Fibroblast of lung (primary cell): ENCODE results near the gene RAN. TPM values are rescaled to one million over a fixed set of nuclear protein-coding genes. Genes with fewer than 3 reads are reported as not detected.

Source experiments
- DNase-seq, 2 donors: peaks; one replicate each; pipeline versions ENCODE4 v3.0.0 to v3.0.0-alpha.2; 2010; ENCODE audit warnings: low read depth in 2 of 2
- H2AFZ ChIP-seq: 2 replicates; pipeline ENCODE4 v1.5.1; 2012; ENCODE audit warnings: low read length, control low read depth, inconsistent platforms
- H3K27ac ChIP-seq: 2 replicates; pipeline ENCODE4 v1.5.1; 2011; ENCODE audit warnings: low read length, control low read depth; ENCODE audit not compliant: insufficient read depth
- H3K27me3 ChIP-seq: 2 replicates; pipeline ENCODE4 v1.5.1; 2011; ENCODE audit warnings: mild to moderate bottlenecking, low read length; ENCODE audit not compliant: control insufficient read depth, insufficient read depth
- H3K36me3 ChIP-seq: 2 replicates; pipeline ENCODE4 v1.5.1; 2011; ENCODE audit warnings: low read length; ENCODE audit not compliant: control insufficient read depth, insufficient read depth
- H3K4me1 ChIP-seq: 2 replicates; pipeline ENCODE4 v1.5.1; 2011; ENCODE audit warnings: low read length; ENCODE audit not compliant: control insufficient read depth, insufficient read depth; ENCODE audit errors: extremely low read depth
- H3K4me2 ChIP-seq: 2 replicates; pipeline ENCODE4 v1.5.1; 2011; ENCODE audit warnings: low read length, control low read depth; ENCODE audit not compliant: insufficient read depth; ENCODE audit errors: extremely low read depth
- H3K4me3 ChIP-seq, 4 experiments: fragments of 200-600 bp in 1 of 4; sonication (generic) in 1 of 4; replicated peaks in 1 of 4; 2 replicates each; pipeline ENCODE4 v1.5.1; 2011 to 2016; ENCODE audit warnings: low read length in 4 of 4, low read depth in 3 of 4, mild to moderate bottlenecking in 3 of 4, control low read depth in 2 of 4, inconsistent platforms in 1 of 4, mixed read lengths in 1 of 4; ENCODE audit not compliant: insufficient read depth in 1 of 4; ENCODE audit errors: control extremely low read depth in 1 of 4
- H3K79me2 ChIP-seq: 2 replicates; pipeline ENCODE4 v1.5.1; 2012; ENCODE audit warnings: mild to moderate bottlenecking, low read length, inconsistent platforms; ENCODE audit not compliant: control insufficient read depth, insufficient read depth
- H3K9ac ChIP-seq: 2 replicates; pipeline ENCODE4 v1.5.1; 2011; ENCODE audit warnings: mild to moderate bottlenecking, low read length, control low read depth; ENCODE audit not compliant: insufficient read depth
- H3K9me3 ChIP-seq: 2 replicates; pipeline ENCODE4 v1.5.1; 2012; ENCODE audit warnings: low read depth, low read length; ENCODE audit not compliant: control insufficient read depth, insufficient read depth
- H4K20me1 ChIP-seq: 2 replicates; pipeline ENCODE4 v1.5.1; 2011; ENCODE audit warnings: low read length; ENCODE audit not compliant: control insufficient read depth, insufficient read depth; ENCODE audit errors: extremely low read depth
- EZH2 ChIP-seq: IDR thresholded peaks from 2 replicates; pipeline ENCODE4 v1.5.1; 2012; ENCODE audit warnings: low read length, control low read depth, mild to moderate bottlenecking; ENCODE audit errors: missing control alignments
- polyA plus RNA-seq, 2 donors: library from polyadenylated mRNA; depleted of rRNA in 1 of 2; stranded (reverse) in 1 of 2; unstranded in 1 of 2; fragments of >200 nt; gene quantifications; 2 replicates each; pipeline ENCODE4 v1.2.1, GENCODE V29; 2011 to 2012; ENCODE audit warnings: missing spikeins in 1 of 2
- total RNA-seq: library from RNA; depleted of rRNA; stranded (reverse); fragments of >200 nt; gene quantifications from 2 replicates; pipeline ENCODE4 v1.2.1, GENCODE V29; 2014
- TF ChIP-seq, protein P1 (sequence below), 2 donors: IDR thresholded peaks in 1 of 2; conservative IDR thresholded peaks in 1 of 2; 1 replicate in 1 of 2; 2 replicates in 1 of 2; pipeline ENCODE4 v1.5.1; 2011 to 2012; ENCODE audit warnings: low read length in 2 of 2, control low read depth in 1 of 2, inconsistent platforms in 1 of 2, low read depth in 1 of 2, mild to moderate bottlenecking in 1 of 2

The RAN gene
- total and polyA plus RNA-seq, 2 donors (not counting 1 experiment from before 2014, with no cell fraction given) = 409 to 1,342 TPM

DNA sequence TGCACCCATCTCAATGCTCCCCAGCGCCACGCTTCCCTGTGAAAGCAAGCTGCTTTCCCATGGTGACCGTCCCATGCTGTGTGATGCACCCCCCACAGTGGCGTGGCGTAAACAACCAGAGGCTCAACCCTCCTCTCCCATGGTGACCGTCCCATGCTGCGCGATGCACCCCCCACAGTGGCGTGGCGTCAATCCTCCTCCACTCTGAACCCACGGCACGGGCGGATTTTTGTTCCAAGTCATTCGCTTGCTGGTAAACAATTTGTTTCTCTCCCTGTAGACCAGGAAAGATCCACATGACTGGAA lies 41.7 kb upstream of the RAN start:
- peaks cover 1% of the 10 kb centered on the region for H3K36me3 ChIP-seq
- H3K9ac ChIP-seq = no peak overlapping the region
- H3K4me3 ChIP-seq = no peak overlapping the region
- no peak overlapping the region for H2AFZ ChIP-seq
- H3K9me3 ChIP-seq = no peaks in the 10 kb centered on the region
- H3K4me2 ChIP-seq = no peak overlapping the region
- H4K20me1 ChIP-seq = no peaks in the 10 kb centered on the region
- no peak for DNase-seq
- peaks cover 22% of the 10 kb centered on the region for H3K4me1 ChIP-seq
- H3K79me2 ChIP-seq = peaks cover 65% of the 10 kb centered on the region
- H3K27ac ChIP-seq = no peak overlapping the region
- TF ChIP-seq, protein P1, sequence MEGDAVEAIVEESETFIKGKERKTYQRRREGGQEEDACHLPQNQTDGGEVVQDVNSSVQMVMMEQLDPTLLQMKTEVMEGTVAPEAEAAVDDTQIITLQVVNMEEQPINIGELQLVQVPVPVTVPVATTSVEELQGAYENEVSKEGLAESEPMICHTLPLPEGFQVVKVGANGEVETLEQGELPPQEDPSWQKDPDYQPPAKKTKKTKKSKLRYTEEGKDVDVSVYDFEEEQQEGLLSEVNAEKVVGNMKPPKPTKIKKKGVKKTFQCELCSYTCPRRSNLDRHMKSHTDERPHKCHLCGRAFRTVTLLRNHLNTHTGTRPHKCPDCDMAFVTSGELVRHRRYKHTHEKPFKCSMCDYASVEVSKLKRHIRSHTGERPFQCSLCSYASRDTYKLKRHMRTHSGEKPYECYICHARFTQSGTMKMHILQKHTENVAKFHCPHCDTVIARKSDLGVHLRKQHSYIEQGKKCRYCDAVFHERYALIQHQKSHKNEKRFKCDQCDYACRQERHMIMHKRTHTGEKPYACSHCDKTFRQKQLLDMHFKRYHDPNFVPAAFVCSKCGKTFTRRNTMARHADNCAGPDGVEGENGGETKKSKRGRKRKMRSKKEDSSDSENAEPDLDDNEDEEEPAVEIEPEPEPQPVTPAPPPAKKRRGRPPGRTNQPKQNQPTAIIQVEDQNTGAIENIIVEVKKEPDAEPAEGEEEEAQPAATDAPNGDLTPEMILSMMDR (conservative IDR thresholded peaks at IDR 0.05 in 1 of 2, IDR thresholded peaks at IDR 0.05 in 1 of 2; ENCODE audit: low read depth in 1 of 2, low read length in 2 of 2) = no peak
- no peak for TF ChIP-seq EZH2
- H3K27me3 ChIP-seq = no peaks in the 10 kb centered on the region

GRCh38 chr12:130831246-130831645 lies 40.6 kb upstream of the RAN start:
- no peaks in the 10 kb centered on the region for H3K9me3 ChIP-seq
- H3K4me1 ChIP-seq = peaks cover 17% of the 10 kb centered on the region
- H3K36me3 ChIP-seq = no peaks in the 10 kb centered on the region
- no peak overlapping the region for H3K4me3 ChIP-seq
- no peak overlapping the region for H3K27ac ChIP-seq
- H3K27me3 ChIP-seq = no peaks in the 10 kb centered on the region
- H4K20me1 ChIP-seq = no peaks in the 10 kb centered on the region
- H3K9ac ChIP-seq = no peak overlapping the region
- H2AFZ ChIP-seq = no peak overlapping the region
- no peak for DNase-seq
- H3K79me2 ChIP-seq = peaks cover 70% of the 10 kb centered on the region
- no peak overlapping the region for H3K4me2 ChIP-seq
- TF ChIP-seq EZH2 = no peak
- TF ChIP-seq, protein P1 (conservative IDR thresholded peaks at IDR 0.05 in 1 of 2, IDR thresholded peaks at IDR 0.05 in 1 of 2; ENCODE audit: low read depth in 1 of 2, low read length in 2 of 2) = no peak

DNA sequence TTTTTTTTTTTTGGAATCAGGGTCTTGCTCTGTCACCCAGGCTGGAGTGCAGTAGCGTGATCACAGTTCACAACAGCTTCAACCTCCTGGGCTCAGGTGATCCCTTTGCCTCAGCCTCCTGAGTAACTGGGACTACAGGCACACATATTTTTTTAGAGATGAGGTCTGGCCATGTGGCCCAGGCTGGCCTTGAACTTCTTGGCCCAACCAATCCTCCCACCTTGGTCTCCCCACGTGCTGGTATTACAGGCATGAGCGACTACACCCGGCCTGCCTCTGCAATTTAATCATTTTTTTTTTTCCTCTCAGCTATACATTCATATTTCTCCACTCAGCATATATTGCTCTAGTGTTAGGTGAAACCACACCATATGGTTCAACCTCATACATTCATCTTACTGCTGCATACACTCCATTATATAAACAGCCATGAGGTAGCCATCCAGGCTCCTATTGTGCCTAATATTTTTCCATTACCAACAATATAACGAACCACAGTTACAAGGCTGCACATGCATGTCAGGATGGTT lies 39.9 kb upstream of the RAN start:
- no peaks in the 10 kb centered on the region for H3K9me3 ChIP-seq
- no peak overlapping the region for H3K9ac ChIP-seq
- DNase-seq = no peak
- no peak overlapping the region for H3K27ac ChIP-seq
- H3K4me1 ChIP-seq = peaks cover 20% of the 10 kb centered on the region
- TF ChIP-seq, protein P1 (conservative IDR thresholded peaks at IDR 0.05 in 1 of 2, IDR thresholded peaks at IDR 0.05 in 1 of 2; ENCODE audit: low read depth in 1 of 2, low read length in 2 of 2) = no peak
- no peak for TF ChIP-seq EZH2
- H2AFZ ChIP-seq = no peak overlapping the region
- H3K79me2 ChIP-seq = peaks cover 77% of the 10 kb centered on the region
- no peak overlapping the region for H3K4me3 ChIP-seq
- no peak overlapping the region for H3K4me2 ChIP-seq
- no peaks in the 10 kb centered on the region for H4K20me1 ChIP-seq
- no peaks in the 10 kb centered on the region for H3K27me3 ChIP-seq
- H3K36me3 ChIP-seq = no peaks in the 10 kb centered on the region
